ENCODE data around the gene TAS2R43.

DNA sequence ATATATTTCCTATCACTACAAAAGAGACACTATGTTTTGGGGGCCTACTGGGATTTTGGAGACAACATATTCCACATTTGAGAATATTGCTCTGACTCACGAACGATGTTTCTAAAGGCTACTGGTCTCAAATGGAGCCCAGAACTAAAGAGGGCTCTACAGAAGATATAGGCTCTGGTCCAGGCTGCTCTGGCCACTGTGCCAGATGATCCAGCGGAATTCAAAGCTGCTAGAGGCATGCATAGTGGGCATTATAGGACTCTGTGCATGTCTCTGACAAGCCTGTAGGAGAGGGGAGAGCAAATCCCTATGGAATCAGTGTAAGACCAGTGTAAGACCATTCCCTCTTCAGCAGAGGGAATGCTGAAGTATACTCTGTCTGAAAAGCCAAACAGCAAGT, 38.3 kb upstream of the TAS2R43 start:
- TF ChIP-seq, protein P1, sequence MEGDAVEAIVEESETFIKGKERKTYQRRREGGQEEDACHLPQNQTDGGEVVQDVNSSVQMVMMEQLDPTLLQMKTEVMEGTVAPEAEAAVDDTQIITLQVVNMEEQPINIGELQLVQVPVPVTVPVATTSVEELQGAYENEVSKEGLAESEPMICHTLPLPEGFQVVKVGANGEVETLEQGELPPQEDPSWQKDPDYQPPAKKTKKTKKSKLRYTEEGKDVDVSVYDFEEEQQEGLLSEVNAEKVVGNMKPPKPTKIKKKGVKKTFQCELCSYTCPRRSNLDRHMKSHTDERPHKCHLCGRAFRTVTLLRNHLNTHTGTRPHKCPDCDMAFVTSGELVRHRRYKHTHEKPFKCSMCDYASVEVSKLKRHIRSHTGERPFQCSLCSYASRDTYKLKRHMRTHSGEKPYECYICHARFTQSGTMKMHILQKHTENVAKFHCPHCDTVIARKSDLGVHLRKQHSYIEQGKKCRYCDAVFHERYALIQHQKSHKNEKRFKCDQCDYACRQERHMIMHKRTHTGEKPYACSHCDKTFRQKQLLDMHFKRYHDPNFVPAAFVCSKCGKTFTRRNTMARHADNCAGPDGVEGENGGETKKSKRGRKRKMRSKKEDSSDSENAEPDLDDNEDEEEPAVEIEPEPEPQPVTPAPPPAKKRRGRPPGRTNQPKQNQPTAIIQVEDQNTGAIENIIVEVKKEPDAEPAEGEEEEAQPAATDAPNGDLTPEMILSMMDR (IDR thresholded peaks at IDR 0.05 in 2 of 3, conservative IDR thresholded peaks at IDR 0.05 in 1 of 3; ENCODE audit: control insufficient read depth in 2 of 3, extremely low read depth in 1 of 3, insufficient read depth in 1 of 3, low read depth in 3 of 3, low read length in 3 of 3): no peak
- TF ChIP-seq YY1 (IDR thresholded peaks at IDR 0.05; ENCODE audit: low read depth, low read length) (no peak), IRF4 (IDR thresholded peaks at IDR 0.05; ENCODE audit: low read depth, low read length) (no peak), RFX5 (IDR thresholded peaks at IDR 0.05; ENCODE audit: low read depth, low read length) (no peak)
